ENCODE results near the gene PI4KA. TPM values are rescaled to one million over a fixed set of nuclear protein-coding genes. Genes with fewer than 3 reads are reported as not detected.

PI4KA gene
- total and polyA plus RNA-seq, 2 of the 13 experiments (the other 11 are each of a cell fraction or from before 2014, with no cell fraction given): 27.4 to 56.4 TPM

GRCh38 chr22:20857838-20858614 is 585 bp downstream of the PI4KA start (continued):
- TF ChIP-seq ZNF280B (CRISPR knock-in tag; IDR thresholded peaks at IDR 0.05; ENCODE audit: borderline replicate concordance): no peak
- TF ChIP-seq ZBTB2 (CRISPR knock-in tag; IDR thresholded peaks at IDR 0.05; ENCODE audit: low read depth): no peak
- TF ChIP-seq ZNF672 (CRISPR knock-in tag; IDR thresholded peaks at IDR 0.05): peak; percentile 40; the same call in 1 of the 2 replicates
- TF ChIP-seq KLF16 (CRISPR knock-in tag; IDR thresholded peaks at IDR 0.05): peak in 1 of 2 experiments; percentile 30; a peak in 1 of 4 replicates
- TF ChIP-seq ZNF589 (CRISPR knock-in tag; conservative IDR thresholded peaks at IDR 0.05): 0 out of 2 replicates have a peak, but pooled peaks have one; percentile 52
- TF ChIP-seq HNF1A (IDR thresholded peaks at IDR 0.05; ENCODE audit: low read depth): no peak
- 0 out of 2 replicates have a peak, but pooled peaks have one; percentile 17 for TF ChIP-seq HNF1A (CRISPR knock-in tag; IDR thresholded peaks at IDR 0.05; ENCODE audit: borderline replicate concordance)
- TF ChIP-seq GTF2F1 (IDR thresholded peaks at IDR 0.05; ENCODE audit: low read length): no peak
- TF ChIP-seq MAZ (IDR thresholded peaks at IDR 0.05; ENCODE audit: borderline replicate concordance, low read depth, low read length): peak; percentile 86
- TF ChIP-seq MAZ (CRISPR knock-in tag; IDR thresholded peaks at IDR 0.05; ENCODE audit: low read depth): peak; percentile 62; the same call in 1 of the 2 replicates
- 0 out of 2 replicates have a peak, but pooled peaks have one; percentile 38 for TF ChIP-seq MTA1 (CRISPR knock-in tag; IDR thresholded peaks at IDR 0.05; ENCODE audit: borderline replicate concordance)
- 0 out of 2 replicates have a peak, but pooled peaks have one; percentile 4 for TF ChIP-seq ZSCAN21 (CRISPR knock-in tag; IDR thresholded peaks at IDR 0.05; ENCODE audit: borderline replicate concordance)
- no peak for TF ChIP-seq HBP1 (CRISPR knock-in tag; IDR thresholded peaks at IDR 0.05; ENCODE audit: low read depth)
- no peak for TF ChIP-seq HMGXB4 (CRISPR knock-in tag; IDR thresholded peaks at IDR 0.05; ENCODE audit: borderline replicate concordance in 1 of 2, low read depth in 1 of 2)
- no peak for TF ChIP-seq SKI (IDR thresholded peaks at IDR 0.05; ENCODE audit: partially characterized antibody)
- 0 out of 2 replicates have a peak, but pooled peaks have one; percentile 3 for TF ChIP-seq ZNF772 (CRISPR knock-in tag; IDR thresholded peaks at IDR 0.05)
- peak; percentile 4; the same call in 1 of the 2 replicates for TF ChIP-seq SAP130 (CRISPR knock-in tag; IDR thresholded peaks at IDR 0.05; ENCODE audit: low read depth)

All from HepG2 (cell line).